ENCODE data around the gene CSF3.

Gene CSF3

DNA sequence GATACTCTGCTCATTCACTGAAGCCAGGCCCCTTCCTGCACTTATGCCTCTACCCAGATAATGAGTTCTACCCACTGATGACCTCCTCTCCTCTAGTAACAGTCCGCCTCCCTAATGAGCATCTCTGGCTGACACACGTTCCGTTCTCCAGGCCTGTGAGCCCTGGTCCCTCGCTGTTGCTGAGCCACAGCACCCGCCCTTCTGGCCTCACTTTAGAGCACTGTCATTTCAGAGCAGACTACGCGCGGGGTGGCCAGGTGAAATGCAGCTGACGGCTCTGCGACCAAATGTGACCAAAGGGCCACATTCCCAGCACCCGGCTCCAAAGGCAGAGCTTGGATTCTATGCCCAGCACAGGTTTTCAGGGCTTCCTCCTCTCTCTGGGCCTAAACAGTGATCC lies 20.8 kb upstream of the CSF3 start:
- TF ChIP-seq CSRNP3 (CRISPR knock-in tag; IDR thresholded peaks at IDR 0.05) (no peak), TCF4 (CRISPR knock-in tag; IDR thresholded peaks at IDR 0.05; ENCODE audit: borderline replicate concordance) (no peak), RARB (CRISPR knock-in tag; IDR thresholded peaks at IDR 0.05) (no peak), ZFP3 (CRISPR knock-in tag; IDR thresholded peaks at IDR 0.05) (no peak), ZFP30 (CRISPR knock-in tag; IDR thresholded peaks at IDR 0.05) (no peak), ZNF70 (CRISPR knock-in tag; IDR thresholded peaks at IDR 0.05) (no peak), CREB5 (CRISPR knock-in tag; IDR thresholded peaks at IDR 0.05; ENCODE audit: low read depth) (no peak), ZC3H10 (CRISPR knock-in tag; IDR thresholded peaks at IDR 0.05) (no peak), ZNF8 (CRISPR knock-in tag; IDR thresholded peaks at IDR 0.05) (no peak), ESRRG (CRISPR knock-in tag; IDR thresholded peaks at IDR 0.05) (no peak), SNAI2 (CRISPR knock-in tag; IDR thresholded peaks at IDR 0.05) (no peak)
- ATAC-seq, result no peak

DNA sequence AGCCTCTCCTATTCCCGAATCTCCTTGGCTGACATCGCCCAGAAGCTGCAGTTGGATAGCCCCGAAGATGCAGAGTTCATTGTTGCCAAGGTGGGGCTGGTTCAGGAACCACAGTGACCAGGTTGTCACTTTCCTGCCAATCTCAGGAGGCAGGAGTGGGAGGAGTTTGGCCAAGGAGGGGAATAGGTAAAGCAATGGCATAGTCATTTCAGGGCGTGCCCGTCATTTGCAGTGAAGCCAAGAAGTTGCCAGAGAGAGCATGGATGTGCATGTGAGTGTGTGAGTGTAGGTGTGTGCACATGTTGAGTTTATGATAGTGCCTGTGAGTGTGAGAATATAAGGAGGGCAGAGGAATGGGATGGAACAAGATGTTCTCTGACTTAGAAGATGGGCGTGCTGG lies 19.8 kb upstream of the CSF3 start:
- no peak for ATAC-seq
- no peak for TF ChIP-seq TOX (CRISPR knock-in tag; IDR thresholded peaks at IDR 0.05; ENCODE audit: borderline replicate concordance)
- TF ChIP-seq TSHZ2 (CRISPR knock-in tag; IDR thresholded peaks at IDR 0.05), result no peak
- TF ChIP-seq ISL1 (CRISPR knock-in tag; IDR thresholded peaks at IDR 0.05), result no peak
- no peak for TF ChIP-seq PPARA (CRISPR knock-in tag; IDR thresholded peaks at IDR 0.05; ENCODE audit: borderline replicate concordance)

DNA sequence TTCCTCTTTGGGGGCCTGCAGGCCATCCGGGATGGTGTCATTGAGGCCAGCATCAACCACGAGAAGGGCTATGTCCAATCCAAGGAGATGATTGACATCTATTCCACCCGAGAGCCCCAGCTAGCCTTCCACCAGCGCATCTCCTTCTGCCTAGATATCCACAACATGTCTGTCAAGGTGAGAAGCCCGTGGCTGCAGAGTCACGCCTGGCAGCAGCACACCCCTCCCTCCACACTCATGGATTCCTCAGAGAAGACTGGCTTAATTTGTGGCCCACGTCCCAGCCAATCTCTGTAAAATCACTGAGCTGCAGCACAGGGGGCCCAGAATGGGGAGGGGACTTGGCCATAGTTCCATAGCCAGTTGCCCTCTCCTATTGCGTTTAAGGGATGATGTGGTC lies 19.1 kb upstream of the CSF3 start:
- no peak for ATAC-seq
- TF ChIP-seq ZNF70 (CRISPR knock-in tag; IDR thresholded peaks at IDR 0.05) (no peak), CSRNP3 (CRISPR knock-in tag; IDR thresholded peaks at IDR 0.05) (no peak), ZNF8 (CRISPR knock-in tag; IDR thresholded peaks at IDR 0.05) (no peak), BACH2 (CRISPR knock-in tag; IDR thresholded peaks at IDR 0.05; ENCODE audit: borderline replicate concordance) (no peak), ZFP30 (CRISPR knock-in tag; IDR thresholded peaks at IDR 0.05) (no peak), CSDC2 (CRISPR knock-in tag; IDR thresholded peaks at IDR 0.05) (no peak), OSR1 (CRISPR knock-in tag; IDR thresholded peaks at IDR 0.05) (no peak), ISL1 (CRISPR knock-in tag; IDR thresholded peaks at IDR 0.05) (no peak), TSHZ2 (CRISPR knock-in tag; IDR thresholded peaks at IDR 0.05) (no peak), ESRRG (CRISPR knock-in tag; IDR thresholded peaks at IDR 0.05) (no peak), TOX (CRISPR knock-in tag; IDR thresholded peaks at IDR 0.05; ENCODE audit: borderline replicate concordance) (no peak), CREB5 (CRISPR knock-in tag; IDR thresholded peaks at IDR 0.05; ENCODE audit: low read depth) (no peak), GLIS3 (CRISPR knock-in tag; IDR thresholded peaks at IDR 0.05) (no peak), ZNF565 (CRISPR knock-in tag; conservative IDR thresholded peaks at IDR 0.05; ENCODE audit: low read depth) (no peak), TCF4 (CRISPR knock-in tag; IDR thresholded peaks at IDR 0.05; ENCODE audit: borderline replicate concordance) (no peak)
- TF ChIP-seq, protein P1, sequence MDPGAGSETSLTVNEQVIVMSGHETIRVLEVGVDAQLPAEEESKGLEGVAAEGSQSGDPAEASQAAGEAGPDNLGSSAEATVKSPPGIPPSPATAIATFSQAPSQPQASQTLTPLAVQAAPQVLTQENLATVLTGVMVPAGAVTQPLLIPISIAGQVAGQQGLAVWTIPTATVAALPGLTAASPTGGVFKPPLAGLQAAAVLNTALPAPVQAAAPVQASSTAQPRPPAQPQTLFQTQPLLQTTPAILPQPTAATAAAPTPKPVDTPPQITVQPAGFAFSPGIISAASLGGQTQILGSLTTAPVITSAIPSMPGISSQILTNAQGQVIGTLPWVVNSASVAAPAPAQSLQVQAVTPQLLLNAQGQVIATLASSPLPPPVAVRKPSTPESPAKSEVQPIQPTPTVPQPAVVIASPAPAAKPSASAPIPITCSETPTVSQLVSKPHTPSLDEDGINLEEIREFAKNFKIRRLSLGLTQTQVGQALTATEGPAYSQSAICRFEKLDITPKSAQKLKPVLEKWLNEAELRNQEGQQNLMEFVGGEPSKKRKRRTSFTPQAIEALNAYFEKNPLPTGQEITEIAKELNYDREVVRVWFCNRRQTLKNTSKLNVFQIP (CRISPR knock-in tag; IDR thresholded peaks at IDR 0.05; ENCODE audit: borderline replicate concordance, low read depth), result no peak
- TF ChIP-seq, protein P2, sequence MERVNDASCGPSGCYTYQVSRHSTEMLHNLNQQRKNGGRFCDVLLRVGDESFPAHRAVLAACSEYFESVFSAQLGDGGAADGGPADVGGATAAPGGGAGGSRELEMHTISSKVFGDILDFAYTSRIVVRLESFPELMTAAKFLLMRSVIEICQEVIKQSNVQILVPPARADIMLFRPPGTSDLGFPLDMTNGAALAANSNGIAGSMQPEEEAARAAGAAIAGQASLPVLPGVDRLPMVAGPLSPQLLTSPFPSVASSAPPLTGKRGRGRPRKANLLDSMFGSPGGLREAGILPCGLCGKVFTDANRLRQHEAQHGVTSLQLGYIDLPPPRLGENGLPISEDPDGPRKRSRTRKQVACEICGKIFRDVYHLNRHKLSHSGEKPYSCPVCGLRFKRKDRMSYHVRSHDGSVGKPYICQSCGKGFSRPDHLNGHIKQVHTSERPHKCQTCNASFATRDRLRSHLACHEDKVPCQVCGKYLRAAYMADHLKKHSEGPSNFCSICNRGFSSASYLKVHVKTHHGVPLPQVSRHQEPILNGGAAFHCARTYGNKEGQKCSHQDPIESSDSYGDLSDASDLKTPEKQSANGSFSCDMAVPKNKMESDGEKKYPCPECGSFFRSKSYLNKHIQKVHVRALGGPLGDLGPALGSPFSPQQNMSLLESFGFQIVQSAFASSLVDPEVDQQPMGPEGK (CRISPR knock-in tag; IDR thresholded peaks at IDR 0.05; ENCODE audit: borderline replicate concordance), result no peak

Data from SK-N-SH treated with all-trans-retinoic acid at 6 μM for 48 hours (cell line).